ENCODE results near the gene ITGA2B. TPM values are rescaled to one million over a fixed set of nuclear protein-coding genes. Genes with fewer than 3 reads are reported as not detected.
A peak's percentile ranks its signal among the peaks of the same experiment; 100 is the strongest.

ITGA2B gene
- total and polyA plus RNA-seq, 2 of the 13 experiments (the other 11 are each of a cell fraction or from before 2014, with no cell fraction given), result 0.38 to 1.1 TPM

GRCh38 chr17:44436336-44436735 is 46.9 kb upstream of the ITGA2B start:
- Histone ChIP-seq H3K79me2 (ENCODE audit: insufficient read depth, low read length) (peaks cover 2% of the 10 kb centered on the region), H3K9ac (ENCODE audit: insufficient read depth, low read depth, low read length) (no peak overlapping the region), H2AFZ (ENCODE audit: low read length) (no peak overlapping the region), H3K4me2 (ENCODE audit: low read depth, low read length) (no peak overlapping the region), H3K4me1 (ENCODE audit: insufficient read depth, low read length) (no peaks in the 10 kb centered on the region), H3K4me3 (replicated peaks in 1 of 3; ENCODE audit: insufficient read depth in 1 of 3, low read depth in 2 of 3, low read length in 3 of 3) (no peak overlapping the region), H3K36me3 (replicated peaks in 1 of 2; ENCODE audit: control insufficient read depth in 1 of 2, insufficient read depth in 2 of 2, low read length in 2 of 2) (peaks cover 17 to 45% of the 10 kb centered on the region in 2 experiments), H3K9me3 (ENCODE audit: low read length) (no peaks in the 10 kb centered on the region), H3K27me3 (ENCODE audit: control insufficient read depth in 1 of 2, insufficient read depth in 2 of 2, low read length in 2 of 2) (no peaks in the 10 kb centered on the region), H4K20me1 (ENCODE audit: insufficient read depth, low read length) (no peaks in the 10 kb centered on the region), H3K27ac (ENCODE audit: extremely low read length, insufficient read depth, low read length) (no peak overlapping the region)
- intact Hi-C loops (cut with micrococcal nuclease; ENCODE audit: unreplicated experiment) (no loop called here), in situ Hi-C loops (cut with HindIII; ENCODE audit: extremely low pct_ligation_motif_present, low pct_unique_long_range_greater_than_20kb) (no loop called here)
- TF ChIP-seq ATF7 (IDR thresholded peaks at IDR 0.05) (peak; percentile 76), ATF7 (CRISPR knock-in tag; IDR thresholded peaks at IDR 0.05) (no peak), E2F1 (CRISPR knock-in tag; IDR thresholded peaks at IDR 0.05) (no peak), ESRRA (CRISPR knock-in tag; IDR thresholded peaks at IDR 0.05; ENCODE audit: low read depth) (no peak), SYNCRIP (IDR thresholded peaks at IDR 0.05; ENCODE audit: insufficient read depth, low read depth, low read length) (no peak), CREB1 (IDR thresholded peaks at IDR 0.05) (0 out of 2 replicates have a peak, but pooled peaks have one; percentile 11), CREB1 (CRISPR knock-in tag; IDR thresholded peaks at IDR 0.05) (no peak)
- BruUV-seq (replicated peaks), result no TSS peak
- ATAC-seq (no peak), FAIRE-seq (no peak), DNase-seq (ENCODE audit: low spot score) (no peak)
- ChIA-PET POLR2A (no interaction called here), CTCF (ENCODE audit: low intra/inter-chr PET ratio, low total read pairs) (no interaction called here)
- 97% methylated on average over 2 of the region's 2 CpGs for WGBS (ENCODE audit: low lambda C conversion rate)
